Testis (tissue), 2 donors: ENCODE results near the gene CADPS2.

Source experiments
- CTCF ChIP-seq, 3 experiments: fragments of 450-650 bp in 2 of 3; fragments of 200-600 bp in 1 of 3; sonication (generic) in 1 of 3; IDR thresholded peaks; one replicate each; pipeline ENCODE4 v1.5.1; 2016 to 2019; ENCODE audit warnings: antibody characterized with exemption in 3 of 3, mild to moderate bottlenecking in 2 of 3, moderate library complexity in 1 of 3
- POLR2A ChIP-seq: fragments of 450-650 bp; IDR thresholded peaks from one replicate; pipeline ENCODE4 v1.6.1; 2017; ENCODE audit warnings: antibody characterized with exemption, mild to moderate bottlenecking, moderate library complexity

GRCh38 chr7:122553761-122554160 lies 332.5 kb downstream of the CADPS2 start:
- no peak for TF ChIP-seq CTCF (IDR thresholded peaks at IDR 0.05)
- TF ChIP-seq POLR2A, result no peak
